HG03135 (cell line): Measurements from ENCODE around the gene EPSTI1.

Experiments used
- ATAC-seq: cut with Tn5 transposase; IDR thresholded peaks from one replicate; pipeline ENCODE4 v1.9.1; 2021; ENCODE audit warnings: mild to moderate bottlenecking, moderate library complexity; ENCODE audit not compliant: unreplicated experiment

The EPSTI1 gene

DNA sequence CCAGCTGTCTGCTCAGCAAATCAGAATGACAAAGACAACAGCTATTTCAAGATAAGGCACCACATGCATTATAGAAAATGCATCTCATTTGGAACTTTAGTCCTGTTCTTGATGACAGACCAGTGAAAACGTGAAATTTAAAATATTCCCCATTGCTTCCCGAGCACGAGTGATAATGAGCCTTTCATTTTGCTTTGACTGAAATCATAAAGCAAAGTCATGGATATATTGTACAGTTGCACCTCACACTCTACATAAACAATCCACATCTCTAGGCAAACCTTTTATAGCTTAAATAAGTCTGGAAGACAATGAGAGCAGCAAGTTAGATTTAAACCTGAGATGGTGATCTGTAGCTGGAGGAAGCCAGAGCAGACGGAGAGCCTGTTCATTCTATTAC, 131.6 kb downstream of the EPSTI1 start:
- ATAC-seq, result no peak

DNA sequence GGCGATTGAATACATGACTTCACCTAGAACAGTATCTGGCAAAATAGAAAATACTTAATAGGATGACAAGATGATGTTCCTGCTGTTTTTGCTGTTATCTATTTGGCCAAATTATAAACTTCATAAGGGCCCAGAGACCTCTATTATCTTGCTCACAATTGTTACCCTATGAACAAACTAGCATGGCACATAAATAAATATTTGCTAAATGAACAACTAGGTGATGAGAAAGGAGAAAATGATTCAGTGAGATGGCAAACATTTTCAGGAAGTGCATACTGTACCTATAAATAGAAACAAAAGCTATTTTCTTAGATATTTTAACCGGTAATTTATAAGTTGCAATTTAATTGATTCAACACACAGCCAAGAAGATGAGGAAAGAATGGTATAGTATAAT, 132.3 kb downstream of the EPSTI1 start:
- ATAC-seq, result no peak

DNA sequence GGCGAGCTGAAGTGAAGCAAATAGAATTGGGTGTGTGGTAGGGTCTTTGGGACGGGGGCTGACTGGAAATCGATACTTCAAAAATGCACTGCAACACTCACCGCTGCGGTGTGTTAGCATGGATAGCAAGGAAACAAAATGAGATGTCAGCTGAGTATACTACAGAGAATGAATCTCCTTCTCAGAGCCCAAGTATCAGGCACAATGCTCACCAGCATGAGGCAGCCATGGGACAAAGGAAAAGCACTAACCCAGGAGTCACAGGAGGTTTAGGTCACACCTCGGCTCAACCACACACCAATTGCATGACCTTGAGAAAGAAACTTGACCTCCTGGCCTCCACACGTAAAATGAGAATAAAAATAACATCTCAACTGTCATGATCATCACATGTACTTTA, 136.6 kb downstream of the EPSTI1 start:
- ATAC-seq, result no peak

DNA sequence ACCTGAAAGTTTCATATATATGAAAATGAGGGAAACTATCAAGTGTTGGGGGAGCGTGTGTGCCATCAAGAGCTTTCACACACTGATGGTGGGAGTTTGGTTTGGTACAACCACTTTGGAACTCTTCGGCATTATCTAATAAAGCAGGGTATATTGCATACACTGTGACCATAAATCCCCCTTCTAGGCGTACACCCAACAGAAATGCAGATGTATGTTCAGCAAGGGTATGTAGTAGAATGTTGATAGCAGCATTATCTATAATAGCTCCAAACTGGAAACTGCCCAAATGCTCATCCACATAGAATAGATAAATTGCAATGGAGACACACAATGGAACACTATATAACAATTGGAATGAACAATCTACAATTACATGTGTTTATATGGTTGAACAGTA, 139.9 kb downstream of the EPSTI1 start:
- no peak for ATAC-seq

DNA sequence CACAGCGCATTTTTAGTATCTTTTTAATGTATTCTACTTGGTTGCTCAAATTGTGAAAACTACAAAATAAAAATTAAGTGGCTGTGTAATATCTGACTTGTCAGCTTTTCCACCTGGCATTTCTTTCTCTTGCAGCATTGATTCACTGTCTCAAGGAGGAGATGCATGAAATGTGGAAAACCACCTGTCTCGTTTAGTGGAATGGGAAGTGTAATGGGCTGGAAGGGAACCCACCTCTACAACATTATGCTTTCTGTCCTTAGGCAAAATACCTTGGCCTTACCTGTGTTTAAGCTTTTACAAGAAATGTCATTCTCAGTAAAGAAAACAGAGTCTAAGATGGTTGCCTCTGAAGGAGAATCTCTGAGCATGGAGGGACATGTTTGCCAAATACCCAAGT, 142.8 kb downstream of the EPSTI1 start:
- no peak for ATAC-seq

DNA sequence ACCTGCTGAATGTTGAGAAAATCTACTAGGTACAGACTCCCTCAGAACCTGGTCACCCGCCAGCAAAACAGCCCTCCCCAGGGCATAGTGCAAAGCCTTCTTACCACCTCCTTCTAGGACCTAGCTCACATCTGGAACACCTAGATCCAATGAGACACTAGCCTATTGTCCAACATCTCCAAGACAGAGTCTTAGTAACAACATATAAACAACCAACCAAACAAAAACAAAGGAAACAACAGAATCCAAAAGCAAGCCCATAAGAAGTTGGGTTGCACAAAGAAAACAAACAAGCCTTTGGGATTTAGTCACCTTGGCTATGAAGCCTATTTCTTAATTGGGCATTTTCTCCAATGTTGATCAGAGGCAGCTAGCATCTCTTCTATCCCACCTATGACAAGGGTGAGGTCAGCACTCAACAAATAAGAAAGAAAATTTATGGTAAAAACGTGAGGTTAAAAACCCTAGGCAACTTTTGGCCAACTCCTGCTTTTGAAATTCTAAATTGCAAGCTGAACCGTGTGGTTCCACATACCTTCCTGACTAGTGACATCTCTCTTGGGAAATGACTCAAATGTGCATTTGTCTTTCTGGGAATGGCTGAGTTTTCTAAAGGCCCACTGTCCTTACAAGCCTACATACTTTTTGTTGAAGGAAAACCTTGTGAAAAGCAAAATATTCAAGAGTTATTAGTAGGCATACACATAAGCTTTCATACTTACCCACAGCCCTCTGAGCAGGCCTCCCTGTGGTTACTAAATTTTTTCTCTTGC, 144.0 kb downstream of the EPSTI1 start:
- ATAC-seq, result no peak

DNA sequence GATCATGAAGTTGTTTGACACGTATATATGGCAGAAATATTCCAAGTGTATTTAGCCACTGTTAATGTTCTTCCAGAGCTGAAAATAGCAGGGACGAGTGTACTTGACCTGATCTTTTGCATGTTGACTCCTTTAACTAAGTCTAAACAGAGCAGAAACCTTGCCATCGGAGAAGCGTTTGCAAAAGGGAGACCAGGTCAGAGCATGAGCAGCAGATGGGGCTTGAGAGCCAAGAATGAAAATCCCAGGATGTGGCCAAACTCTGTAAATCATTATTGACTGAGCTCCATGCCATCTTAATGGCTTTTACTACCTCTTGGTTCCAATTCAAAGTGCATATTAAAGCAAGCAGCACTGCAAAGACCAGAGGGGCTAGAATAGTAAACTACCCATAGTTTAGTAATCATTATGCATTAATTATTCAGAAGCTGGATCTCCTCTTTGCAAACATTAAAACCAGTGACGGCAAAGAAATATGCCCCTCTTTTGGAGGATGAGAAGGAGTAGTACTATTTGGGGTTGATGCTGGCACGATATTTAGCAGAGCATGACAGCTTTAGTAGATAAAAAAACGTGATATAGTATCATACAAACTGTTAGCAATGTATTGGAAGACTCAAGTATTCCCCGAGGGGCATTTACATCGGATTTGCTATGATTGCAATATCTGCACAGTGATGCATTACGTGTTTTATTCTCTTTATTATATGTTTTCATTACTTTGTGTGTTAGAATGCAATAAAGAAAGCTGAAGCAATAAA, 154.9 kb downstream of the EPSTI1 start:
- ATAC-seq, result no peak
